PFSK-1 (cell line): ENCODE measurements around the gene PLRG1.

Experiments used
- POLR2AphosphoS5 ChIP-seq: IDR thresholded peaks from 2 replicates; pipeline ENCODE4 v1.6.1; 2012; ENCODE audit warnings: low read depth, mild to moderate bottlenecking, control low read depth, low read length, moderate library complexity
- REST ChIP-seq, 2 experiments: IDR thresholded peaks; 2 replicates each; pipeline versions ENCODE4 v1.6.1 to v1.8.0; 2011 to 2012; ENCODE audit warnings: low read depth in 2 of 2, low read length in 2 of 2, control low read depth in 1 of 2, inconsistent platforms in 1 of 2, mild to moderate bottlenecking in 1 of 2, moderate library complexity in 1 of 2; ENCODE audit not compliant: insufficient read depth in 1 of 2
- SIN3A ChIP-seq: IDR thresholded peaks from 2 replicates; pipeline ENCODE4 v1.6.1; 2012; ENCODE audit warnings: mild to moderate bottlenecking, low read length, moderate library complexity, borderline replicate concordance; ENCODE audit not compliant: insufficient read depth
- TAF1 ChIP-seq: IDR thresholded peaks from 2 replicates; pipeline ENCODE4 v1.6.1; 2012; ENCODE audit warnings: low read length, control low read depth, borderline replicate concordance; ENCODE audit not compliant: insufficient read depth

GRCh38 chr4:154485127-154485773 lies 65.0 kb downstream of the PLRG1 start:
- peak in 1 of 2 experiments; percentile 63; a peak in 1 of 4 replicates for TF ChIP-seq REST (IDR thresholded peaks at IDR 0.05; ENCODE audit: insufficient read depth in 1 of 2, low read depth in 2 of 2, low read length in 2 of 2)
- TF ChIP-seq POLR2AphosphoS5 = no peak
- no peak for TF ChIP-seq TAF1
- TF ChIP-seq SIN3A = no peak
